GM23338 (cell line): ENCODE measurements around the gene FAM81A. TPM values are rescaled to one million over a fixed set of nuclear protein-coding genes. Genes with fewer than 3 reads are reported as not detected.
A peak's percentile ranks its signal among the peaks of the same experiment; 100 is the strongest.

ENCODE experiments used
- ATAC-seq: fragments of 200-7000 bp; cut with Tn5 transposase; 3 replicates; pipeline ENCODE4 v1.9.1; 2020
- DNase-seq: peaks from one replicate; pipeline ENCODE4 v3.0.0-alpha.2; 2015; ENCODE audit warnings: low spot score
- H2AFZ ChIP-seq: fragments of 200-600 bp; sonication (generic); 2 replicates; pipeline ENCODE4 v1.8.0; 2016; ENCODE audit warnings: antibody characterized with exemption, mild to moderate bottlenecking, moderate library complexity
- H3F3A ChIP-seq: fragments of 200-600 bp; sonication (generic); replicated peaks from 2 replicates; pipeline ENCODE4 v1.8.0; 2017; ENCODE audit warnings: antibody characterized with exemption, mixed run types, low read depth
- H3K27ac ChIP-seq: fragments of 200-600 bp; sonication (generic); 2 replicates; pipeline ENCODE4 v1.6.1; 2016; ENCODE audit warnings: low read depth
- H3K27me3 ChIP-seq: fragments of 200-600 bp; sonication (generic); 2 replicates; pipeline ENCODE4 v1.8.0; 2016; ENCODE audit warnings: mild to moderate bottlenecking, mixed run types, moderate library complexity; ENCODE audit not compliant: insufficient read depth
- H3K36me3 ChIP-seq: fragments of 200-600 bp; sonication (generic); 2 replicates; pipeline ENCODE4 v1.8.0; 2016; ENCODE audit warnings: mild to moderate bottlenecking; ENCODE audit not compliant: insufficient read depth
- H3K4me1 ChIP-seq: fragments of 200-600 bp; sonication (generic); 2 replicates; pipeline ENCODE4 v1.8.0; 2016; ENCODE audit warnings: mild to moderate bottlenecking, moderate library complexity; ENCODE audit not compliant: insufficient read depth
- H3K4me2 ChIP-seq: fragments of 200-600 bp; sonication (generic); 2 replicates; pipeline ENCODE4 v1.7.1; 2017; ENCODE audit warnings: mixed run types
- H3K4me3 ChIP-seq: fragments of 200-600 bp; sonication (generic); 2 replicates; pipeline ENCODE4 v1.6.1; 2016; ENCODE audit warnings: mixed run types
- H3K79me2 ChIP-seq: fragments of 200-600 bp; sonication (generic); replicated peaks from 2 replicates; pipeline ENCODE4 v1.8.0; 2017; ENCODE audit warnings: mild to moderate bottlenecking; ENCODE audit not compliant: insufficient read depth
- H3K9me2 ChIP-seq: fragments of 200-600 bp; sonication (generic); 2 replicates; pipeline ENCODE4 v1.8.0; 2017; ENCODE audit not compliant: insufficient read depth
- H4K20me1 ChIP-seq: fragments of 200-600 bp; sonication (generic); replicated peaks from 2 replicates; pipeline ENCODE4 v1.8.0; 2017; ENCODE audit warnings: mild to moderate bottlenecking; ENCODE audit not compliant: insufficient read depth
- H3K27ac Mint-ChIP-seq: 2 replicates; pipeline ENCODE4 v1.8.0; 2020; ENCODE audit warnings: inconsistent platforms, mild to moderate bottlenecking, moderate library complexity, mixed read lengths
- H3K27me3 Mint-ChIP-seq: 3 replicates; pipeline ENCODE4 v1.8.0; 2022; ENCODE audit warnings: low read depth, mild to moderate bottlenecking, moderate library complexity, mixed read lengths, inconsistent platforms; ENCODE audit not compliant: insufficient read depth, poor library complexity
- H3K36me3 Mint-ChIP-seq: 3 replicates; pipeline ENCODE4 v1.8.0; 2021; ENCODE audit warnings: low read depth, mild to moderate bottlenecking, inconsistent platforms, moderate library complexity, mixed read lengths
- H3K4me1 Mint-ChIP-seq: 3 replicates; pipeline ENCODE4 v1.8.0; 2020; ENCODE audit warnings: mild to moderate bottlenecking, inconsistent platforms, mixed read lengths
- H3K4me3 Mint-ChIP-seq: 3 replicates; pipeline ENCODE4 v1.8.0; 2021; ENCODE audit warnings: moderate library complexity, mild to moderate bottlenecking, inconsistent platforms, mixed read lengths
- H3K9me3 Mint-ChIP-seq: 3 replicates; pipeline ENCODE4 v1.8.0; 2020; ENCODE audit warnings: moderate library complexity, mild to moderate bottlenecking, inconsistent platforms, mixed read lengths
- EZH2 ChIP-seq: fragments of 200-600 bp; sonication (generic); IDR thresholded peaks from one replicate; pipeline ENCODE4 v1.8.0; 2017; ENCODE audit warnings: antibody characterized with exemption, mild to moderate bottlenecking, low read depth; ENCODE audit not compliant: unreplicated experiment
- EZH2phosphoT487 ChIP-seq: fragments of 200-600 bp; sonication (generic); IDR thresholded peaks from one replicate; pipeline ENCODE4 v1.8.1; 2018; ENCODE audit warnings: antibody characterized with exemption; ENCODE audit not compliant: unreplicated experiment
- JUNB ChIP-seq: IDR thresholded peaks from one replicate; pipeline ENCODE4 v1.6.1; 2016; ENCODE audit warnings: antibody characterized with exemption; ENCODE audit not compliant: unreplicated experiment
- NANOG ChIP-seq: IDR thresholded peaks from 2 replicates; pipeline ENCODE4 v1.6.1; 2016; ENCODE audit warnings: antibody characterized with exemption, borderline replicate concordance
- POLR2AphosphoS5 ChIP-seq: IDR thresholded peaks from 2 replicates; pipeline ENCODE4 v1.6.1; 2016; ENCODE audit warnings: antibody characterized with exemption, low read depth
- STAT1 ChIP-seq: IDR thresholded peaks from one replicate; pipeline ENCODE4 v1.6.1; 2016; ENCODE audit warnings: antibody characterized with exemption; ENCODE audit not compliant: unreplicated experiment
- ZNF114 ChIP-seq: fragments of 250-450 bp; sonication (Bioruptor Pico); IDR thresholded peaks from 2 replicates; pipeline ENCODE4 v1.5.0; 2020; ENCODE audit warnings: mild to moderate bottlenecking, moderate library complexity
- polyA plus RNA-seq: library from polyadenylated mRNA; unstranded; fragments of >200 nt; fragmentation: Nextera tagmentation; extraction: Ambion mirVana; gene quantifications from 2 replicates; pipeline ENCODE4 v1.2.1, GENCODE V29; 2016
- total RNA-seq: library from RNA; depleted of rRNA; stranded (reverse); fragments of >200 nt; shearing (Covaris generic); gene quantifications from 2 replicates; pipeline ENCODE4 v1.2.3, GENCODE V29; 2014
- TF ChIP-seq, protein P1 (sequence below): IDR thresholded peaks from one replicate; pipeline ENCODE4 v1.6.1; 2018; ENCODE audit warnings: antibody characterized with exemption; ENCODE audit not compliant: unreplicated experiment
- TF ChIP-seq, protein P2 (sequence below), 2 experiments: fragments of 200-600 bp in 1 of 2; sonication (generic) in 1 of 2; conservative IDR thresholded peaks; 2 replicates each; pipeline versions ENCODE4 v1.5.1 to v1.6.1; 2016 to 2017; ENCODE audit warnings: antibody characterized with exemption in 2 of 2, low read depth in 2 of 2, mild to moderate bottlenecking in 2 of 2, moderate library complexity in 1 of 2
- TF ChIP-seq, protein P3 (sequence below): fragments of 250-450 bp; sonication (Bioruptor Pico); IDR thresholded peaks from 2 replicates; pipeline ENCODE4 v1.5.0; 2020; ENCODE audit warnings: mild to moderate bottlenecking, moderate library complexity

The FAM81A gene
- total and polyA plus RNA-seq, 2 experiments from 2014 or later = 0.73 to 4.1 TPM

DNA sequence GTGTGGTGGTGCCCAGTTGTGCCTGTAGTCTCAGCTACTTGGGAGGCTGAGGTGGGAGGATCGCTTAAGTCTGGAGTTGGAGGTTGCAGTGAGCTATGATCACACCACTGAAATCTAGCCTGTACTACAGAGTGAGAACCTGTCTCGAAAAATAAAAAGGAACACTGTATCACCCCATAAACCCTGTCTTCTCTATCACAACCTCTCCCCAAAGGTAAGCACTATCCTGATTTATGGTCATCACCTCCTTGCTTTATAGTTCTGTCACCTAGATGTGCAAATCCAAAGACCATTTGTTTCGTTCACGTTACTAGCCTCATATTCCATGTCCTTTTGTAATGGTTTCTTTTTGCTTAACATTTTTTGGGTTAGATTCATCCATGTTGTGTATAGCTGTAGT lies 123.6 kb downstream of the FAM81A start (continued):
- TF ChIP-seq, protein P1, sequence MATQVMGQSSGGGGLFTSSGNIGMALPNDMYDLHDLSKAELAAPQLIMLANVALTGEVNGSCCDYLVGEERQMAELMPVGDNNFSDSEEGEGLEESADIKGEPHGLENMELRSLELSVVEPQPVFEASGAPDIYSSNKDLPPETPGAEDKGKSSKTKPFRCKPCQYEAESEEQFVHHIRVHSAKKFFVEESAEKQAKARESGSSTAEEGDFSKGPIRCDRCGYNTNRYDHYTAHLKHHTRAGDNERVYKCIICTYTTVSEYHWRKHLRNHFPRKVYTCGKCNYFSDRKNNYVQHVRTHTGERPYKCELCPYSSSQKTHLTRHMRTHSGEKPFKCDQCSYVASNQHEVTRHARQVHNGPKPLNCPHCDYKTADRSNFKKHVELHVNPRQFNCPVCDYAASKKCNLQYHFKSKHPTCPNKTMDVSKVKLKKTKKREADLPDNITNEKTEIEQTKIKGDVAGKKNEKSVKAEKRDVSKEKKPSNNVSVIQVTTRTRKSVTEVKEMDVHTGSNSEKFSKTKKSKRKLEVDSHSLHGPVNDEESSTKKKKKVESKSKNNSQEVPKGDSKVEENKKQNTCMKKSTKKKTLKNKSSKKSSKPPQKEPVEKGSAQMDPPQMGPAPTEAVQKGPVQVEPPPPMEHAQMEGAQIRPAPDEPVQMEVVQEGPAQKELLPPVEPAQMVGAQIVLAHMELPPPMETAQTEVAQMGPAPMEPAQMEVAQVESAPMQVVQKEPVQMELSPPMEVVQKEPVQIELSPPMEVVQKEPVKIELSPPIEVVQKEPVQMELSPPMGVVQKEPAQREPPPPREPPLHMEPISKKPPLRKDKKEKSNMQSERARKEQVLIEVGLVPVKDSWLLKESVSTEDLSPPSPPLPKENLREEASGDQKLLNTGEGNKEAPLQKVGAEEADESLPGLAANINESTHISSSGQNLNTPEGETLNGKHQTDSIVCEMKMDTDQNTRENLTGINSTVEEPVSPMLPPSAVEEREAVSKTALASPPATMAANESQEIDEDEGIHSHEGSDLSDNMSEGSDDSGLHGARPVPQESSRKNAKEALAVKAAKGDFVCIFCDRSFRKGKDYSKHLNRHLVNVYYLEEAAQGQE = no peak
- no peak for TF ChIP-seq NANOG
- TF ChIP-seq EZH2phosphoT487 = no peak
- TF ChIP-seq JUNB = no peak
- no peak for TF ChIP-seq POLR2AphosphoS5
- no peak for TF ChIP-seq EZH2
- TF ChIP-seq STAT1 = no peak
- TF ChIP-seq, protein P2, sequence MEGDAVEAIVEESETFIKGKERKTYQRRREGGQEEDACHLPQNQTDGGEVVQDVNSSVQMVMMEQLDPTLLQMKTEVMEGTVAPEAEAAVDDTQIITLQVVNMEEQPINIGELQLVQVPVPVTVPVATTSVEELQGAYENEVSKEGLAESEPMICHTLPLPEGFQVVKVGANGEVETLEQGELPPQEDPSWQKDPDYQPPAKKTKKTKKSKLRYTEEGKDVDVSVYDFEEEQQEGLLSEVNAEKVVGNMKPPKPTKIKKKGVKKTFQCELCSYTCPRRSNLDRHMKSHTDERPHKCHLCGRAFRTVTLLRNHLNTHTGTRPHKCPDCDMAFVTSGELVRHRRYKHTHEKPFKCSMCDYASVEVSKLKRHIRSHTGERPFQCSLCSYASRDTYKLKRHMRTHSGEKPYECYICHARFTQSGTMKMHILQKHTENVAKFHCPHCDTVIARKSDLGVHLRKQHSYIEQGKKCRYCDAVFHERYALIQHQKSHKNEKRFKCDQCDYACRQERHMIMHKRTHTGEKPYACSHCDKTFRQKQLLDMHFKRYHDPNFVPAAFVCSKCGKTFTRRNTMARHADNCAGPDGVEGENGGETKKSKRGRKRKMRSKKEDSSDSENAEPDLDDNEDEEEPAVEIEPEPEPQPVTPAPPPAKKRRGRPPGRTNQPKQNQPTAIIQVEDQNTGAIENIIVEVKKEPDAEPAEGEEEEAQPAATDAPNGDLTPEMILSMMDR (conservative IDR thresholded peaks at IDR 0.05; ENCODE audit: low read depth in 2 of 2) = no peak

DNA sequence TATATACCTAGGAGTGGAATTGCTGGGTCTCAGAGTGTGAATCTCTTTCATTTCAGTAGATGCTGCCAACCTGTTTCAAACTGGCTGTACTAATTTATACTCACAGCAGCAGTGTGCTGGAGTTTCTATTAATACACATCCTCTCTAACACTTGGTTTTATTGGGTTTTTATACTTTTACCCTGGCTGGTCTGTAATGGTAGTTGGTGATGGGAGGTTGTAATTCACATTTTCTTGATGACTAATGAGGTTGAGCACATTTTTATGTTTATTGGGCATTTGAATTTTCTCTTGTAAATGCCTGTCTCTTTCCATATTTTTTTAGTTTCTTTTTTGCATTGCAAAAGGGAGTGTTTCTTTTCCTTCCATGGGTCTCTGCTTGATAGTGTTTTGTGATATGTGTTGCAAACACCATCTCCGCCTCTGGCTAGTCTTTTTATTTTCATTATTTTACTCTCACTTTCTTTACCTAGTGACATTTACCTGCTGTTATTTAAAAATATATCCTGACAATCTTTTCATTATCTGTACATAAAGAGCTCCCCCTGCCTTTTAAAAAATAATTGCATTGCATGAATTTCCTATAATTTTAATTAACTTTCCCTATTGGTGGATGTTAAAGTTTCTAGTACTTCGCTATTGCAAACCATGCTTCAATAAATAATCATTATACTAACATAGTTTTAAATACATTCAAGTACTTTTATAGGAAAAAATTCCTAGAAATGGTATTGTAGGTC lies 124.6 kb downstream of the FAM81A start:
- H3K4me2 ChIP-seq = no peak overlapping the region
- Mint-ChIP-seq H3K9me3 (no peaks in the 10 kb centered on the region), H3K36me3 (no peaks in the 10 kb centered on the region), H3K27me3 (no peaks in the 10 kb centered on the region), H3K4me3 (no peak overlapping the region), H3K4me1 (no peaks in the 10 kb centered on the region), H3K27ac (no peak overlapping the region)
- no peaks in the 10 kb centered on the region for H3K27me3 ChIP-seq
- no peak overlapping the region for H3K4me3 ChIP-seq
- no peak overlapping the region for H3K27ac ChIP-seq
- no peaks in the 10 kb centered on the region for H3K4me1 ChIP-seq
- ATAC-seq (no peak), DNase-seq (no peak)
- H3K79me2 ChIP-seq = no peaks in the 10 kb centered on the region
- no peaks in the 10 kb centered on the region for H3F3A ChIP-seq
- no peaks in the 10 kb centered on the region for H4K20me1 ChIP-seq
- H2AFZ ChIP-seq = no peak overlapping the region
- H3K9me2 ChIP-seq = no peaks in the 10 kb centered on the region
- no peaks in the 10 kb centered on the region; the same call in 1 of the 2 replicates for H3K36me3 ChIP-seq
- no peak for TF ChIP-seq ZNF114 (CRISPR knock-in tag)
- TF ChIP-seq, protein P2 (conservative IDR thresholded peaks at IDR 0.05; ENCODE audit: low read depth in 2 of 2) = 0 out of 4 replicates have a peak, but pooled peaks of 1 of the 2 experiments have one; percentile 30
- TF ChIP-seq, protein P3, sequence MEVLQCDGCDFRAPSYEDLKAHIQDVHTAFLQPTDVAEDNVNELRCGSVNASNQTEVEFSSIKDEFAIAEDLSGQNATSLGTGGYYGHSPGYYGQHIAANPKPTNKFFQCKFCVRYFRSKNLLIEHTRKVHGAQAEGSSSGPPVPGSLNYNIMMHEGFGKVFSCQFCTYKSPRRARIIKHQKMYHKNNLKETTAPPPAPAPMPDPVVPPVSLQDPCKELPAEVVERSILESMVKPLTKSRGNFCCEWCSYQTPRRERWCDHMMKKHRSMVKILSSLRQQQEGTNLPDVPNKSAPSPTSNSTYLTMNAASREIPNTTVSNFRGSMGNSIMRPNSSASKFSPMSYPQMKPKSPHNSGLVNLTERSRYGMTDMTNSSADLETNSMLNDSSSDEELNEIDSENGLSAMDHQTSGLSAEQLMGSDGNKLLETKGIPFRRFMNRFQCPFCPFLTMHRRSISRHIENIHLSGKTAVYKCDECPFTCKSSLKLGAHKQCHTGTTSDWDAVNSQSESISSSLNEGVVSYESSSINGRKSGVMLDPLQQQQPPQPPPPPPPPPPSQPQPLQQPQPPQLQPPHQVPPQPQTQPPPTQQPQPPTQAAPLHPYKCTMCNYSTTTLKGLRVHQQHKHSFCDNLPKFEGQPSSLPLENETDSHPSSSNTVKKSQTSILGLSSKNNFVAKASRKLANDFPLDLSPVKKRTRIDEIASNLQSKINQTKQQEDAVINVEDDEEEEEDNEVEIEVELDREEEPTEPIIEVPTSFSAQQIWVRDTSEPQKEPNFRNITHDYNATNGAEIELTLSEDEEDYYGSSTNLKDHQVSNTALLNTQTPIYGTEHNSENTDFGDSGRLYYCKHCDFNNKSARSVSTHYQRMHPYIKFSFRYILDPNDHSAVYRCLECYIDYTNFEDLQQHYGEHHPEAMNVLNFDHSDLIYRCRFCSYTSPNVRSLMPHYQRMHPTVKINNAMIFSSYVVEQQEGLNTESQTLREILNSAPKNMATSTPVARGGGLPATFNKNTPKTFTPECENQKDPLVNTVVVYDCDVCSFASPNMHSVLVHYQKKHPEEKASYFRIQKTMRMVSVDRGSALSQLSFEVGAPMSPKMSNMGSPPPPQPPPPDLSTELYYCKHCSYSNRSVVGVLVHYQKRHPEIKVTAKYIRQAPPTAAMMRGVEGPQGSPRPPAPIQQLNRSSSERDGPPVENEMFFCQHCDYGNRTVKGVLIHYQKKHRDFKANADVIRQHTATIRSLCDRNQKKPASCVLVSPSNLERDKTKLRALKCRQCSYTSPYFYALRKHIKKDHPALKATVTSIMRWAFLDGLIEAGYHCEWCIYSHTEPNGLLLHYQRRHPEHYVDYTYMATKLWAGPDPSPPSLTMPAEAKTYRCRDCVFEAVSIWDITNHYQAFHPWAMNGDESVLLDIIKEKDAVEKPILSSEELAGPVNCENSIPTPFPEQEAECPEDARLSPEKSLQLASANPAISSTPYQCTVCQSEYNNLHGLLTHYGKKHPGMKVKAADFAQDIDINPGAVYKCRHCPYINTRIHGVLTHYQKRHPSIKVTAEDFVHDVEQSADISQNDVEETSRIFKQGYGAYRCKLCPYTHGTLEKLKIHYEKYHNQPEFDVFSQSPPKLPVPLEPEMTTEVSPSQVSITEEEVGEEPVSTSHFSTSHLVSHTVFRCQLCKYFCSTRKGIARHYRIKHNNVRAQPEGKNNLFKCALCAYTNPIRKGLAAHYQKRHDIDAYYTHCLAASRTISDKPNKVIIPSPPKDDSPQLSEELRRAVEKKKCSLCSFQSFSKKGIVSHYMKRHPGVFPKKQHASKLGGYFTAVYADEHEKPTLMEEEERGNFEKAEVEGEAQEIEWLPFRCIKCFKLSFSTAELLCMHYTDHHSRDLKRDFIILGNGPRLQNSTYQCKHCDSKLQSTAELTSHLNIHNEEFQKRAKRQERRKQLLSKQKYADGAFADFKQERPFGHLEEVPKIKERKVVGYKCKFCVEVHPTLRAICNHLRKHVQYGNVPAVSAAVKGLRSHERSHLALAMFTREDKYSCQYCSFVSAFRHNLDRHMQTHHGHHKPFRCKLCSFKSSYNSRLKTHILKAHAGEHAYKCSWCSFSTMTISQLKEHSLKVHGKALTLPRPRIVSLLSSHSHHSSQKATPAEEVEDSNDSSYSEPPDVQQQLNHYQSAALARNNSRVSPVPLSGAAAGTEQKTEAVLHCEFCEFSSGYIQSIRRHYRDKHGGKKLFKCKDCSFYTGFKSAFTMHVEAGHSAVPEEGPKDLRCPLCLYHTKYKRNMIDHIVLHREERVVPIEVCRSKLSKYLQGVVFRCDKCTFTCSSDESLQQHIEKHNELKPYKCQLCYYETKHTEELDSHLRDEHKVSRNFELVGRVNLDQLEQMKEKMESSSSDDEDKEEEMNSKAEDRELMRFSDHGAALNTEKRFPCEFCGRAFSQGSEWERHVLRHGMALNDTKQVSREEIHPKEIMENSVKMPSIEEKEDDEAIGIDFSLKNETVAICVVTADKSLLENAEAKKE (CRISPR knock-in tag) = no peak
- TF ChIP-seq NANOG = no peak
- no peak for TF ChIP-seq EZH2
- TF ChIP-seq JUNB = no peak
- TF ChIP-seq POLR2AphosphoS5 = no peak
